ENCODE measurements around the gene ALKBH3.

The ALKBH3 gene

DNA sequence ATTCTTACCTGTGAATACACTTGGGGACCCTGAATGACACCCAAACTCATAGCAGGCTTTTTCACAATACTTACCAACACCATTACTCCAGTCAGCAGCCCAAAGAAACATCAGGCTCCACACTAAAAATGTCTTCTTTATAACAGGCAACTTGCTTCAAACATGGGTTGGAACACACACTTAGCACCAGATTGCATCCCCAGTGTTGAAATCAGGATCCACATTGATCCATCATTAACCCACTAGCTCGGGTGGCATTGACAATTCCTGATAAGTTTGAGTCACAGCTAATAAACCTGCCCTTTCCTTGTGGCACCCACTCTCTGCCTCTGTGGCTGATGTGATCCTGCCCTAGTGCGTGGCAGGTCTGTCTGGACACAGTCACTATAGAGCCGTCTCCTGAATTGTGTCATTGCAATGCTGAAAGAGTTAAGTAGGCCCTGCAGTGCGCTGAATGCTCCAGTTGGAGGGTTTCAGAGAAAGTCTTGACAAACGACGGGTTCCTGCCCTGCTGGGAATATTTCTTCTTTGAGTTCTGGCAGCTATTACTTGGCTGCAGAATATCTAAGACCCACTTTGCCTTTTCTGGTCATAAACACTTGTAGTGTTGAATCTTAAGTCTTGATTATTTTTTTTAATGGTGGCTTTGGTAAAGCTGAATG lies 42.2 kb downstream of the ALKBH3 start:
- Histone ChIP-seq H3K4me3 (replicated peaks; ENCODE audit: low read depth, low read length) (no peak overlapping the region), H3K36me3 (ENCODE audit: control insufficient read depth, insufficient read depth, low read length) (peaks cover 6% of the 10 kb centered on the region), H3K27me3 (replicated peaks; ENCODE audit: control insufficient read depth, insufficient read depth, low read length) (no peaks in the 10 kb centered on the region)
- TF ChIP-seq CTCF (IDR thresholded peaks at IDR 0.05; ENCODE audit: insufficient read depth, low read length, poor library complexity, severe bottlenecking), result no peak
- DNase-seq (ENCODE audit: extremely low read depth, insufficient read length), result no peak

GRCh38 chr11:43923406-43924111 lies 42.9 kb downstream of the ALKBH3 start:
- TF ChIP-seq CTCF (IDR thresholded peaks at IDR 0.05; ENCODE audit: insufficient read depth, low read length, poor library complexity, severe bottlenecking), result no peak
- DNase-seq (ENCODE audit: extremely low read depth, insufficient read length), result no peak
- H3K4me3 ChIP-seq (replicated peaks; ENCODE audit: low read depth, low read length), result no peak overlapping the region
- peaks cover 6% of the 10 kb centered on the region for H3K36me3 ChIP-seq (ENCODE audit: control insufficient read depth, insufficient read depth, low read length)
- H3K27me3 ChIP-seq (replicated peaks; ENCODE audit: control insufficient read depth, insufficient read depth, low read length), result no peaks in the 10 kb centered on the region

DNA sequence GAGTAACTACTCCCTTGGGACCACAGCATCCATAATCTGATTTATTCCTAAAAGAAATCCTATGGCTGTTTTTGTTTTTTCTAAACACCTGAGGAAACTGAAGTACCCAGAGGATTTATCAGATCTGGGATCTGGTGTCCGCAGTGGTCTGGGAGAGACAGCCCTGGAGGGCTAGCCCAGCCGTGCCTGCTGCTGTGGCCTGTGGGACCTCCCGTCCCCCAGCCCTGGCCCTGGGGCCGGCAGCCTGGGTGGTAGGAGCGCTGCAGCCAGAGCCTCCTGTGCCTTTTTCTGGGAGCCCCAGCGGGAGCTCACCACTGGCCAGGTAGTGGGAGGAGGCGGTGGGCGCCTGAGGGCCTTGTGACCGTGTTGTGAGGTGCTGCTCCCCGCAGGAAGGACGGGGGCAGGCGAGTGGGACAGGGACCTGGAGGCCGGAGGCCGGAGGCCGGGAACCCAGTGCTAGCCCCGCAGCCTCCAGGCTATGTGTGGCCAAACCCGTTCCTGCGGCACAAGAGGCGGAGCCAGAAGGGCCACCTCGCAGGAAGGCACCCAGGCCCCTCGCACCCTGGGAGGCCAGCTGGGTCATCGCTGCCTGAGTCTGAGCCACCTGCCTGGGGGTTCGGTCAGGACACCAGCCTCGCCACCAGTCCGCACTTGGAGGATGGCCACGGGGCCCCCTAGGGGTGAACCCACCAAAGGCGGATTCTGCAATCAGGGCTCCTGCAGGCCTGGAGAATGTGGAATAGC lies 43.7 kb downstream of the ALKBH3 start:
- TF ChIP-seq CTCF (IDR thresholded peaks at IDR 0.05; ENCODE audit: insufficient read depth, low read length, poor library complexity, severe bottlenecking), result peak; percentile 5
- Histone ChIP-seq H3K27me3 (replicated peaks; ENCODE audit: control insufficient read depth, insufficient read depth, low read length) (no peaks in the 10 kb centered on the region), H3K36me3 (ENCODE audit: control insufficient read depth, insufficient read depth, low read length) (peaks cover 6% of the 10 kb centered on the region), H3K4me3 (replicated peaks; ENCODE audit: low read depth, low read length) (no peak overlapping the region)
- no peak for DNase-seq (ENCODE audit: extremely low read depth, insufficient read length)

- DNase-seq (ENCODE audit: extremely low read depth, insufficient read length), result no peak
- peaks cover 5% of the 10 kb centered on the region for H3K36me3 ChIP-seq (ENCODE audit: control insufficient read depth, insufficient read depth, low read length)
- H3K27me3 ChIP-seq (replicated peaks; ENCODE audit: control insufficient read depth, insufficient read depth, low read length), result no peaks in the 10 kb centered on the region; the same call in 1 of the 2 replicates
- no peak for TF ChIP-seq CTCF (IDR thresholded peaks at IDR 0.05; ENCODE audit: insufficient read depth, low read length, poor library complexity, severe bottlenecking)
- H3K4me3 ChIP-seq (replicated peaks; ENCODE audit: low read depth, low read length), result no peak overlapping the region
Observed at GRCh38 chr11:43925063-43925931, 44.7 kb downstream of the ALKBH3 start.

GRCh38 chr11:43925932-43926505 lies 45.4 kb downstream of the ALKBH3 start:
- H3K36me3 ChIP-seq (ENCODE audit: control insufficient read depth, insufficient read depth, low read length), result peaks cover 3% of the 10 kb centered on the region
- no peak for TF ChIP-seq CTCF (IDR thresholded peaks at IDR 0.05; ENCODE audit: insufficient read depth, low read length, poor library complexity, severe bottlenecking)
- H3K4me3 ChIP-seq (replicated peaks; ENCODE audit: low read depth, low read length), result no peak overlapping the region
- no peaks in the 10 kb centered on the region; the same call in 1 of the 2 replicates for H3K27me3 ChIP-seq (replicated peaks; ENCODE audit: control insufficient read depth, insufficient read depth, low read length)
- no peak for DNase-seq (ENCODE audit: extremely low read depth, insufficient read length)
